ENCODE data around the gene PATJ.

GRCh38 chr1:62100442-62100841, 358.2 kb downstream of the PATJ start:
- no peak for TF ChIP-seq POLR2AphosphoS5 (IDR thresholded peaks at IDR 0.05; ENCODE audit: low read depth, low read length)
- no peak for TF ChIP-seq TEAD4 (IDR thresholded peaks at IDR 0.05; ENCODE audit: borderline replicate concordance, insufficient read depth)
- TF ChIP-seq RFX5 (IDR thresholded peaks at IDR 0.05; ENCODE audit: low read length): no peak
- no peak for TF ChIP-seq FOXM1 (IDR thresholded peaks at IDR 0.05; ENCODE audit: low read depth)
- TF ChIP-seq, protein P1, sequence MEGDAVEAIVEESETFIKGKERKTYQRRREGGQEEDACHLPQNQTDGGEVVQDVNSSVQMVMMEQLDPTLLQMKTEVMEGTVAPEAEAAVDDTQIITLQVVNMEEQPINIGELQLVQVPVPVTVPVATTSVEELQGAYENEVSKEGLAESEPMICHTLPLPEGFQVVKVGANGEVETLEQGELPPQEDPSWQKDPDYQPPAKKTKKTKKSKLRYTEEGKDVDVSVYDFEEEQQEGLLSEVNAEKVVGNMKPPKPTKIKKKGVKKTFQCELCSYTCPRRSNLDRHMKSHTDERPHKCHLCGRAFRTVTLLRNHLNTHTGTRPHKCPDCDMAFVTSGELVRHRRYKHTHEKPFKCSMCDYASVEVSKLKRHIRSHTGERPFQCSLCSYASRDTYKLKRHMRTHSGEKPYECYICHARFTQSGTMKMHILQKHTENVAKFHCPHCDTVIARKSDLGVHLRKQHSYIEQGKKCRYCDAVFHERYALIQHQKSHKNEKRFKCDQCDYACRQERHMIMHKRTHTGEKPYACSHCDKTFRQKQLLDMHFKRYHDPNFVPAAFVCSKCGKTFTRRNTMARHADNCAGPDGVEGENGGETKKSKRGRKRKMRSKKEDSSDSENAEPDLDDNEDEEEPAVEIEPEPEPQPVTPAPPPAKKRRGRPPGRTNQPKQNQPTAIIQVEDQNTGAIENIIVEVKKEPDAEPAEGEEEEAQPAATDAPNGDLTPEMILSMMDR (IDR thresholded peaks at IDR 0.05): no peak
- TF ChIP-seq MXI1 (IDR thresholded peaks at IDR 0.05; ENCODE audit: low read depth, low read length): no peak
- TF ChIP-seq REST (IDR thresholded peaks at IDR 0.05; ENCODE audit: low read depth, low read length): no peak
- no peak for TF ChIP-seq EP300 (IDR thresholded peaks at IDR 0.05; ENCODE audit: borderline replicate concordance in 1 of 2, low read depth in 1 of 2, low read length in 1 of 2)
- TF ChIP-seq, protein P2, sequence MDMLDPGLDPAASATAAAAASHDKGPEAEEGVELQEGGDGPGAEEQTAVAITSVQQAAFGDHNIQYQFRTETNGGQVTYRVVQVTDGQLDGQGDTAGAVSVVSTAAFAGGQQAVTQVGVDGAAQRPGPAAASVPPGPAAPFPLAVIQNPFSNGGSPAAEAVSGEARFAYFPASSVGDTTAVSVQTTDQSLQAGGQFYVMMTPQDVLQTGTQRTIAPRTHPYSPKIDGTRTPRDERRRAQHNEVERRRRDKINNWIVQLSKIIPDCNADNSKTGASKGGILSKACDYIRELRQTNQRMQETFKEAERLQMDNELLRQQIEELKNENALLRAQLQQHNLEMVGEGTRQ (IDR thresholded peaks at IDR 0.05; ENCODE audit: borderline replicate concordance, low read depth, low read length): no peak
- TF ChIP-seq RCOR1 (IDR thresholded peaks at IDR 0.05; ENCODE audit: low read length): no peak
- TF ChIP-seq NRF1 (IDR thresholded peaks at IDR 0.05; ENCODE audit: low read depth, low read length): no peak
- TF ChIP-seq, protein P3, sequence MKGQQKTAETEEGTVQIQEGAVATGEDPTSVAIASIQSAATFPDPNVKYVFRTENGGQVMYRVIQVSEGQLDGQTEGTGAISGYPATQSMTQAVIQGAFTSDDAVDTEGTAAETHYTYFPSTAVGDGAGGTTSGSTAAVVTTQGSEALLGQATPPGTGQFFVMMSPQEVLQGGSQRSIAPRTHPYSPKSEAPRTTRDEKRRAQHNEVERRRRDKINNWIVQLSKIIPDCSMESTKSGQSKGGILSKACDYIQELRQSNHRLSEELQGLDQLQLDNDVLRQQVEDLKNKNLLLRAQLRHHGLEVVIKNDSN (IDR thresholded peaks at IDR 0.05; ENCODE audit: borderline replicate concordance, low read depth): no peak

Measured in SK-N-SH (cell line).